ENCODE data around the gene CPXM2. TPM values are rescaled to one million over a fixed set of nuclear protein-coding genes. Genes with fewer than 3 reads are reported as not detected.

CPXM2 gene
- total and polyA plus RNA-seq, 2 donors (not counting 1 experiment from before 2014, with no cell fraction given) = not detected

- no peaks in the 10 kb centered on the region for H3K4me1 ChIP-seq (ENCODE audit: control insufficient read depth in 2 of 2, insufficient read depth in 2 of 2, low read length in 2 of 2)
- ChIA-PET CTCF (no interaction called here), POLR2A (no interaction called here)
- H3K79me2 ChIP-seq (ENCODE audit: control insufficient read depth, insufficient read depth, low read length) = no peaks in the 10 kb centered on the region
- intact Hi-C loops (cut with micrococcal nuclease) = no loop called here
- no peaks in the 10 kb centered on the region for H4K20me1 ChIP-seq (ENCODE audit: control insufficient read depth, insufficient read depth, low read length, poor library complexity, severe bottlenecking)
- no peak overlapping the region for H3K27ac Mint-ChIP-seq
- H3K4me3 ChIP-seq (ENCODE audit: control extremely low read depth in 1 of 5, extremely low read depth in 1 of 5, insufficient read depth in 1 of 5, low read depth in 2 of 5, low read length in 4 of 5) = no peak overlapping the region
- H3K9me3 Mint-ChIP-seq (ENCODE audit: insufficient read depth) = peaks cover 11% of the 10 kb centered on the region
- H3K27me3 ChIP-seq (replicated peaks in 1 of 4; ENCODE audit: control extremely low read depth in 1 of 4, control insufficient read depth in 3 of 4, insufficient read depth in 4 of 4, low read length in 3 of 4) = no peaks in the 10 kb centered on the region
- DNase-seq (no peak), ATAC-seq (ENCODE audit: low read depth) (no peak)
- no peak overlapping the region for H3K4me2 ChIP-seq (replicated peaks; ENCODE audit: low read depth, low read length, poor library complexity, severe bottlenecking)
- WGBS (ENCODE audit: insufficient coverage) = 91% methylated on average over 7 of the region's 10 CpGs
- H3K4me1 Mint-ChIP-seq = no peaks in the 10 kb centered on the region
- H3K27me3 Mint-ChIP-seq = peaks cover 6% of the 10 kb centered on the region
- TF ChIP-seq EZH2 (IDR thresholded peaks at IDR 0.05; ENCODE audit: borderline replicate concordance, insufficient read depth, low read depth, low read length, poor library complexity, severe bottlenecking) (no peak), CTCF (IDR thresholded peaks at IDR 0.05) (no peak)
- H2AFZ ChIP-seq (ENCODE audit: insufficient read depth, low read depth, low read length, poor library complexity, severe bottlenecking) = no peak overlapping the region
- no peak overlapping the region for H3K27ac ChIP-seq (ENCODE audit: low read length in 2 of 2)
- H3K4me3 Mint-ChIP-seq = no peak overlapping the region
- peaks cover 0 to 19% (median 0%) of the 10 kb centered on the region in 3 donors for H3K9me3 ChIP-seq (ENCODE audit: control extremely low read depth in 1 of 3, control insufficient read depth in 2 of 3, insufficient read depth in 1 of 3, low read length in 2 of 3)
- no peak overlapping the region for H3K9ac ChIP-seq (ENCODE audit: low read length)
- H3K36me3 ChIP-seq (replicated peaks in 1 of 2; ENCODE audit: control extremely low read depth in 1 of 2, control insufficient read depth in 1 of 2, extremely low read depth in 1 of 2, insufficient read depth in 2 of 2, low read length in 1 of 2) = no peaks in the 10 kb centered on the region
These were observed 140.1 kb downstream of the CPXM2 start for GRCh38 chr10:123751342-123752134.

- ATAC-seq (ENCODE audit: low read depth) (no peak), DNase-seq (no peak)
- H3K27me3 ChIP-seq (replicated peaks in 1 of 4; ENCODE audit: control extremely low read depth in 1 of 4, control insufficient read depth in 3 of 4, insufficient read depth in 4 of 4, low read length in 3 of 4) = no peaks in the 10 kb centered on the region
- TF ChIP-seq EZH2 (IDR thresholded peaks at IDR 0.05; ENCODE audit: borderline replicate concordance, insufficient read depth, low read depth, low read length, poor library complexity, severe bottlenecking) (no peak), CTCF (IDR thresholded peaks at IDR 0.05) (no peak)
- H3K36me3 ChIP-seq (replicated peaks in 1 of 2; ENCODE audit: control extremely low read depth in 1 of 2, control insufficient read depth in 1 of 2, extremely low read depth in 1 of 2, insufficient read depth in 2 of 2, low read length in 1 of 2) = no peaks in the 10 kb centered on the region
- H3K4me3 ChIP-seq (ENCODE audit: control extremely low read depth in 1 of 5, extremely low read depth in 1 of 5, insufficient read depth in 1 of 5, low read depth in 2 of 5, low read length in 4 of 5) = no peak overlapping the region
- no peak overlapping the region for H3K27ac ChIP-seq (ENCODE audit: low read length in 2 of 2)
- no peaks in the 10 kb centered on the region for H3K4me1 ChIP-seq (ENCODE audit: control insufficient read depth in 2 of 2, insufficient read depth in 2 of 2, low read length in 2 of 2)
- no peak overlapping the region for H2AFZ ChIP-seq (ENCODE audit: insufficient read depth, low read depth, low read length, poor library complexity, severe bottlenecking)
- ChIA-PET POLR2A (no interaction called here), CTCF (no interaction called here)
- H3K4me2 ChIP-seq (replicated peaks; ENCODE audit: low read depth, low read length, poor library complexity, severe bottlenecking) = no peak overlapping the region
- intact Hi-C loops (cut with micrococcal nuclease) = no loop called here
- peaks cover 11% of the 10 kb centered on the region for H3K9me3 Mint-ChIP-seq (ENCODE audit: insufficient read depth)
- no peak overlapping the region for H3K27ac Mint-ChIP-seq
- H3K4me1 Mint-ChIP-seq = no peaks in the 10 kb centered on the region
- no peak overlapping the region for H3K9ac ChIP-seq (ENCODE audit: low read length)
- no peaks in the 10 kb centered on the region for H3K79me2 ChIP-seq (ENCODE audit: control insufficient read depth, insufficient read depth, low read length)
- H3K4me3 Mint-ChIP-seq = no peak overlapping the region
- 96% methylated on average over 7 of the region's 9 CpGs for WGBS (ENCODE audit: insufficient coverage)
- H4K20me1 ChIP-seq (ENCODE audit: control insufficient read depth, insufficient read depth, low read length, poor library complexity, severe bottlenecking) = no peaks in the 10 kb centered on the region
- peaks cover 6% of the 10 kb centered on the region for H3K27me3 Mint-ChIP-seq
- H3K9me3 ChIP-seq (ENCODE audit: control extremely low read depth in 1 of 3, control insufficient read depth in 2 of 3, insufficient read depth in 1 of 3, low read length in 2 of 3) = peaks cover 0 to 19% (median 0%) of the 10 kb centered on the region in 3 donors
These were observed 140.7 kb downstream of the CPXM2 start for GRCh38 chr10:123750901-123751300.
